ENCODE measurements around the gene MAGI2. TPM values are rescaled to one million over a fixed set of nuclear protein-coding genes. Genes with fewer than 3 reads are reported as not detected.

The MAGI2 gene
- total RNA-seq, 1 experiment from 2014 or later = 0.22 TPM

GRCh38 chr7:78762625-78763024 lies 690.8 kb downstream of the MAGI2 start:
- no peaks in the 10 kb centered on the region for H4K20me1 ChIP-seq (ENCODE audit: insufficient read depth)
- H3K36me3 ChIP-seq (ENCODE audit: control insufficient read depth in 1 of 2, insufficient read depth in 2 of 2, low read length in 2 of 2) = no peaks in the 10 kb centered on the region
- ChIA-PET POLR2A (no interaction called here), RAD21 (ENCODE audit: low non-redundant PET in 1 of 2, low total read pairs in 2 of 2, uncharacterized antibody in 2 of 2, unreplicated experiment in 2 of 2) (no interaction called here), CTCF (no interaction called here)
- DNase-seq (ENCODE audit: low read depth, low spot score) (no peak), ATAC-seq (no peak)
- no peak overlapping the region for H2AFZ ChIP-seq (ENCODE audit: low read depth, low read length, poor library complexity, severe bottlenecking)
- no peak overlapping the region for H3K9ac ChIP-seq (ENCODE audit: low read length)
- H3K4me3 ChIP-seq (replicated peaks in 1 of 2; ENCODE audit: low read depth in 1 of 2, low read length in 2 of 2) = no peak overlapping the region
- no peaks in the 10 kb centered on the region for H3K79me2 ChIP-seq (ENCODE audit: insufficient read depth, low read length)
- no peaks in the 10 kb centered on the region; the same call in none of the 2 replicates for H3K27me3 ChIP-seq (ENCODE audit: insufficient read depth, low read length)
- H3K4me2 ChIP-seq (ENCODE audit: low read length) = no peak overlapping the region
- no peak overlapping the region for H3K27ac ChIP-seq (ENCODE audit: low read depth, low read length)
- H3K9me2 ChIP-seq (ENCODE audit: insufficient read depth) = no peaks in the 10 kb centered on the region; the same call in 1 of the 2 replicates
- H3K9me3 ChIP-seq (ENCODE audit: control insufficient read depth in 1 of 2, insufficient read depth in 1 of 2, low read depth in 1 of 2, low read length in 2 of 2) = no peaks in the 10 kb centered on the region
- TF ChIP-seq ZFX (IDR thresholded peaks at IDR 0.05) (no peak), CEBPB (IDR thresholded peaks at IDR 0.05; ENCODE audit: low read depth) (no peak), CTCF (IDR thresholded peaks at IDR 0.05 in 2 of 3, conservative IDR thresholded peaks at IDR 0.05 in 1 of 3; ENCODE audit: borderline replicate concordance in 1 of 3, insufficient read depth in 1 of 3, low read depth in 2 of 3, low read length in 2 of 3) (no peak), SP1 (IDR thresholded peaks at IDR 0.05; ENCODE audit: low read depth) (no peak), EZH2phosphoT487 (IDR thresholded peaks at IDR 0.05; ENCODE audit: borderline replicate concordance) (no peak), ZNF274 (IDR thresholded peaks at IDR 0.05; ENCODE audit: low read depth, low read length) (no peak)
- no TSS peak for BruUV-seq (replicated peaks)
- intact Hi-C loops (cut with micrococcal nuclease) = no loop called here
- H3K4me1 ChIP-seq (ENCODE audit: control insufficient read depth in 1 of 2, insufficient read depth in 2 of 2, low read length in 2 of 2) = no peaks in the 10 kb centered on the region

- no peaks in the 10 kb centered on the region for H3K9me3 ChIP-seq (ENCODE audit: control insufficient read depth in 1 of 2, insufficient read depth in 1 of 2, low read depth in 1 of 2, low read length in 2 of 2)
- no peak overlapping the region for H3K27ac ChIP-seq (ENCODE audit: low read depth, low read length)
- ChIA-PET RAD21 (ENCODE audit: low non-redundant PET in 1 of 2, low total read pairs in 2 of 2, uncharacterized antibody in 2 of 2, unreplicated experiment in 2 of 2) (no interaction called here), POLR2A (no interaction called here), CTCF (no interaction called here)
- DNase-seq (ENCODE audit: low read depth, low spot score) = no peak
- H3K27me3 ChIP-seq (ENCODE audit: insufficient read depth, low read length) = no peaks in the 10 kb centered on the region; the same call in none of the 2 replicates
- no peak overlapping the region for H3K9ac ChIP-seq (ENCODE audit: low read length)
- no peak overlapping the region for H2AFZ ChIP-seq (ENCODE audit: low read depth, low read length, poor library complexity, severe bottlenecking)
- intact Hi-C loops (cut with micrococcal nuclease) = no loop called here
- no peaks in the 10 kb centered on the region for H3K79me2 ChIP-seq (ENCODE audit: insufficient read depth, low read length)
- H3K9me2 ChIP-seq (ENCODE audit: insufficient read depth) = no peaks in the 10 kb centered on the region; the same call in 1 of the 2 replicates
- no peak overlapping the region for H3K4me3 ChIP-seq (replicated peaks in 1 of 2; ENCODE audit: low read depth in 1 of 2, low read length in 2 of 2)
- no peak for ATAC-seq
- no TSS peak for BruUV-seq (replicated peaks)
- no peaks in the 10 kb centered on the region for H3K4me1 ChIP-seq (ENCODE audit: control insufficient read depth in 1 of 2, insufficient read depth in 2 of 2, low read length in 2 of 2)
- TF ChIP-seq EZH2phosphoT487 (IDR thresholded peaks at IDR 0.05; ENCODE audit: borderline replicate concordance) = no peak
- no peak for TF ChIP-seq ZNF274 (IDR thresholded peaks at IDR 0.05; ENCODE audit: low read depth, low read length)
- TF ChIP-seq YY1 (IDR thresholded peaks at IDR 0.05; ENCODE audit: extremely low read depth, insufficient replicate concordance, low read depth, low read length) = no peak
- TF ChIP-seq CEBPB (IDR thresholded peaks at IDR 0.05; ENCODE audit: low read depth) = no peak
- TF ChIP-seq EGR1 (IDR thresholded peaks at IDR 0.05; ENCODE audit: low read depth) = no peak
- no peak for TF ChIP-seq POLR2AphosphoS5 (IDR thresholded peaks at IDR 0.05; ENCODE audit: low read depth, low read length)
- no peak for TF ChIP-seq REST (IDR thresholded peaks at IDR 0.05; ENCODE audit: low read depth)
- TF ChIP-seq EZH2 (IDR thresholded peaks at IDR 0.05) = no peak
- TF ChIP-seq POLR2A (IDR thresholded peaks at IDR 0.05; ENCODE audit: borderline replicate concordance, extremely low read depth, insufficient read depth, insufficient read length) = no peak
- TF ChIP-seq ELF1 (IDR thresholded peaks at IDR 0.05; ENCODE audit: borderline replicate concordance, low read depth) = no peak
- H4K20me1 ChIP-seq (ENCODE audit: insufficient read depth) = no peaks in the 10 kb centered on the region
- no peaks in the 10 kb centered on the region for H3K36me3 ChIP-seq (ENCODE audit: control insufficient read depth in 1 of 2, insufficient read depth in 2 of 2, low read length in 2 of 2)
- H3K4me2 ChIP-seq (ENCODE audit: low read length) = no peak overlapping the region
These were observed 692.7 kb downstream of the MAGI2 start for GRCh38 chr7:78760620-78761355.
